GM21825 (cell line): ENCODE data around the gene SLC28A3.

ENCODE experiments used
- ATAC-seq: cut with Tn5 transposase; IDR thresholded peaks from one replicate; pipeline ENCODE4 v1.9.1; 2021; ENCODE audit warnings: mild to moderate bottlenecking, moderate library complexity; ENCODE audit not compliant: unreplicated experiment

The SLC28A3 gene

DNA sequence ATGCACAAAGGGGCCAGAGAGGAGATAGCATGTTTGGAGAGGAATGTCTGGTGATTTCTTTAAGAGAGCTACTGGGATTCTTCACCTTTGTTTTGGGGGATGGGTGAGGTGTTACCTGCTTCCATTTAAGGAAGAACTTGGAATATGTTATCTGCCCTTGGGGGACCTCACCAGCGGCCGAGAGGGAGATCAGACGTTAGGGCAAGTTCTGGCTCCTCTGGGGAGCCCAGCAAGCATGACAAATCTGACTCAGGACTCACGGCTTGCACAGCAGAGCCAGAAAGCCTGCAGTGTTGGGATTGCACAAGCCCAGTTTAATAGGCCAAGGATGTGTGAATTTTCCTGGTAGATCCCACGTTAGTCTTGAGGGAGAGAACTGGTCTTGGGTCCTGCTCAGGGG, 40.3 kb downstream of the SLC28A3 start:
- ATAC-seq, result no peak

DNA sequence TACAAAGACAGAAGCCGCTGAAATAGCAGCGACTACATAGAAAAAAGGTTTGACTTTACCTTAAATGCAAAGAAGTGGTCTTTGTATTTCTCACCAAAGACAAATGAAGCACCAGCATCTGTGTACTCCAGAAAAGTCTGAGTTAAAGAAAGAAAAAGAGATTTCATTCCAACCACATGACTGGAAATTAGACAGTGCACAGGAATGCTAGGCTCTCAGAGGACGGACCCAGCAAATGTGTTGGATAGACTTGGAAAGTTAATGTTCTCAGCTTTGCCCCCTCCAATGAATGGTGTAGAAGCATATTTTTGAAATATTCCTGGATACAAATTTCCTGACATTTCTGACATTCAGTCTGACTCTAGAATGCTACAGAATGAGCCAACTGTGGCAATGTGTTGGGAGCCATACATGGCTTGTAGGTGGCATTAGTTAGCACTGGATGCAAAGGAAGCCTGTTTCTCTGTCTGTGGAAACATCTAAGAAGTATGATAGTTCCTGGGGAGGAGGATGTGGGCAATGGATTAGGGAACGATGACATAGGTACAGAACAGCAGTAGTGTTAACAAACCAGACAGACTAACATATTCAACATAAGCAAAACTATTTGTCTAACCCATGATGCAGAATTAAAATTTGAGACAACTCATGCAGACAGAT, 43.3 kb downstream of the SLC28A3 start:
- ATAC-seq, result no peak

GRCh38 chr9:84296146-84296843, 44.3 kb downstream of the SLC28A3 start:
- ATAC-seq, result peak; percentile 45

GRCh38 chr9:84294241-84294950, 46.2 kb downstream of the SLC28A3 start:
- no peak for ATAC-seq

DNA sequence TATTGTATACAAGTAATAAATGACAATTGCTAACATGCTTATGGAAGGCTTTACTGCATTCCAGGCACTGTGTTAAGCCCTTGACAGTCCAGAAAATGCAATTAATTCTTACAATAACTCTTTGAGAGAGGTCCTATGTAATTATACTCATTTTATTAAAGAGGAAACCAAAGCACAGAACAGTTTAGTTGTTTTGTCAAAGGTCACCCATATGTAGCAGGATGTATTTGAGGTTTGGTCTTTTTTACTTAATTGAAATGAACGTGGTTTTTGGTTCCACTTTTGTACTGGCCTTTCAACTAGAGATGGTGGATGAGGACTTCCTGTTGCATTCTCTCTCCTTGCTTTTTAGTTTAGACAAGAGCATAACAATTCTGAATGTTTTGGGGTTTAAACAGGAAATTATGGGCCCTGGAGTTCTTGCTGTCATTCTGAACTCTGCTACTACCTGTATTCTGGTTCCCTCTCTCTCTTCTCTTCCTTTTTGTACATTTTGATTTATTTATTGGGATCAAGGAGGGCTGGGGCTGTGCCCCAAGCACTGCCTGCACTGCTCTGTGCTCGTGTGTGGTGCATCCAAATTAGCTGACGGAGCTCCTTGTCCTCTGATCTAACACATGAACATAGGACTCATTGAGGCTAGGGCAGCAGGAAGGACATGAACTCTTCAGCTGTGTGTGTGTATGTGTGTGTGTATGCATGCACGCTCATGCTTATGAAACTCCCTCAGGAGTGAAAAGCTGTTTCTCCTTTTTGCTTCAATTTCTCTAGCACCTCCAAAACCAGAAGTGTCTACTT, 47.4 kb downstream of the SLC28A3 start:
- peak; percentile 61 for ATAC-seq

DNA sequence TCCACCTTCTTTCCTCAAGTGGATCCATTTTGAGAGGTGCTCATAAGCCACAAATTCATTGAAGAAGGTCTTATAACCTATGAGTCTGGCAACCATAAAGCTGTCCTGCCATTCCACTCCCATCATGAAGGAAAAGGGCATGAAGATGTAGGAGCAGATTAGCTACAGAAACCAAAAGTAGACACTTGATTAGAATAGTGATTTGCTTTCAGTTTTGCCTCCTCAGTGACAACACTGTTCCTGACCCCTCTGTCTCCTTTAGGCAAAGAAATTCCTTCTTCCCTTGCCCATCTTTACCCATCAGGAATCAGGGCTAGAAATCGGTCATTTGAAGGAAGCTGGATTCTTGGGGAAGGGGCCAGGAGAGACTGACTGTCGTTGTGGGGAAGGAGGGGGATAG, 55.2 kb downstream of the SLC28A3 start:
- peak; percentile 64 for ATAC-seq

GRCh38 chr9:84283946-84284345, 56.6 kb downstream of the SLC28A3 start:
- no peak for ATAC-seq

DNA sequence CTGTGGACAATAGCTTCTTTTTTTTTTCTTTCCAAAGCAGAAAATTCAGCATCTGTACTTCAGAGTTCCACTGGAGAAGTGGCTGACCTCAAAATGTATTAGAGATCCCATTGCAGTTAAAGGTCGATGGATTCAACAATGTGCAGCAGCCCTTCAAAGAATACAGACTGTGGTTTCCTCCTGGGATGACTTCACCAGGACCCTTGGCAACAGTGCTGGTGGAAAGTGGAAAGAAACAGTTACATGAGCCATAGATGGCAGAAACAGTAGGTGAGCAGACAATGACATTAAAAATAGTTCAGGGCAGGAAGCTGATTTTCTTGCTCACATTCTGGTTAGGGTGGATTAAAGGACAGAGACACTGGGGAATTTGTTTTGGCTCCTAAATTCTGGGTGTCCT, 62.4 kb downstream of the SLC28A3 start:
- ATAC-seq, result no peak

- no peak for ATAC-seq
These were observed 62.9 kb downstream of the SLC28A3 start for GRCh38 chr9:84277646-84278045.

GRCh38 chr9:84276741-84277140, 63.8 kb downstream of the SLC28A3 start:
- no peak for ATAC-seq

DNA sequence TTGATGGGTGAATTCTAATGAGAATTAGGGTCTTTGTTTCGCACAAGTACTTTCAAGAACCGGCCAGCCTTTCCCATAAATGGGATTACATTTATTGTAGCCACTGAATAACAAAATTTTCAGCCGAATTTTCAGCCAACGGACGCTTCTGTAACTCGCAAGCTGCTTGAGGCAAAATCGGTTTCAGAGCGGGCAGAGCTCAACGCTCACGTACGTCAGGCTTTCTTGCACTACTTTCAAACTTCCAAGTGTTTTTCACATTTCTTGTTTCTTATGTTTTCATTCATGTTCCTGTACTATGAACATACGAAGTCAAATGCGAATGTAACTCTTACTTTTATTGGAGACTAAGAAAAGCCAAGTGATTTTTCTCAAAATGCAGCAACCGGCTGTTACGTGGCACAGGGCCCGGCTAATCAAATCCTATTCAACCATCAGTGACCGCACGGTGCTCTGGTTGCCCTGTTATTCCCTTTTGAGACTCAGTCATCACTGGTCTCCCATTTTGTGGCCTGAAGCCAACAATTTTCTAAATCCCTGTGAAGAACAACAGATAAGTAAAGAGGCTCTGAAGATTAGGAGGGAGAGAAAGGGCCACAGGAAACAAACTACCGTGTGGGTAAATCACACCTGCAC, 68.5 kb downstream of the SLC28A3 start:
- no peak for ATAC-seq

DNA sequence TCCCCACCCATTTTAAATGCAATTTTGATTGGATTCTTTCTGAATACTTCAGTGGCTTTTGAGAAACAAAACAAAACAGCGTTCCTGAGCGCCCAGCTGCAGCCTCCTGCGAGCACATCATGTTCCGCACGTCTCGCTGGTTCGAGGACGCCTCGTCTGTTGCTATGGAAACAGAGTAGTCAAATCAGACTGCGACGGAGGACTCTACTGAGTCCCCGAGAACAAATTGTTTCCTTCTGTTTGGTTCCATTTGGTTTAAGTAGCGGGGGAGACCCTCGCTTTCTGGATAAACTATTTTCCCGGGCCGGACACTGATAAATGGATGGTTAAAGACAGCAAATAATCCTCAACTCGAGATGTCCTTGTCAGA, 69.0 kb downstream of the SLC28A3 start:
- peak; percentile 96 for ATAC-seq

DNA sequence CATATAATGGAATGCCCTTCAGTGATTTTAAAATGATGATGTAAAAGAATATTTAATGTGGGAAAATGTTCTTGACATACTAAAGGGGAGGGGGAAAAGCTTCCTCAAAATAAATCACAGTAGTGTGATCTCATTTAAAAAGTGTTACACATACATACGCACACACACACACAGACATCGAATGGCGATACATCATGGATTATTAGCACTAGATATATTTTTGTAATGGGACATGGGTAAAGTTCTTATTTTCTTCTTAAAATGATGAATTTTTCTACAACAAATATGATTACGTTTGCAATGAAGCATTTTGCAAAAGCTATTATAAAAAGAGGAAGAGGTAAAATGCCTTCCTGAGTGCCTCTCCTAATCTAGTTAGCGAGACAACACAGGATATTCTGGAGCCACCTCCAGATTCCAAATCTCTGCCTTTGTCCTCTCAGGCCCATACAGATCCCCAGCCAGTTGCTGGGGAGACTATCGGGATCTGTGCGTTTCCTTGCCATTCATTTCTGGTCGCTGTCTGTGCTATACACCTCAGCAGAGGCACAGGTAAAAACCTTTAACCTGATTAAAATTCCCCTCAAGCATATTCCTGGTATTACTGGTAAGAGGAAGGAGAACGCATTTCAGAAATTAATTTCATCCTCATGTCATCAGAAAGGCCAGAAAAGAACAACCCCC, 69.6 kb downstream of the SLC28A3 start:
- peak; percentile 24 for ATAC-seq

GRCh38 chr9:84266087-84266561, 74.4 kb downstream of the SLC28A3 start:
- ATAC-seq, result peak; percentile 45

- no peak for ATAC-seq
These were observed 76.1 kb downstream of the SLC28A3 start for GRCh38 chr9:84264307-84265029.

- no peak for ATAC-seq
These were observed 79.3 kb downstream of the SLC28A3 start for GRCh38 chr9:84261070-84261746.

GRCh38 chr9:84258371-84258770, 82.2 kb downstream of the SLC28A3 start:
- no peak for ATAC-seq

DNA sequence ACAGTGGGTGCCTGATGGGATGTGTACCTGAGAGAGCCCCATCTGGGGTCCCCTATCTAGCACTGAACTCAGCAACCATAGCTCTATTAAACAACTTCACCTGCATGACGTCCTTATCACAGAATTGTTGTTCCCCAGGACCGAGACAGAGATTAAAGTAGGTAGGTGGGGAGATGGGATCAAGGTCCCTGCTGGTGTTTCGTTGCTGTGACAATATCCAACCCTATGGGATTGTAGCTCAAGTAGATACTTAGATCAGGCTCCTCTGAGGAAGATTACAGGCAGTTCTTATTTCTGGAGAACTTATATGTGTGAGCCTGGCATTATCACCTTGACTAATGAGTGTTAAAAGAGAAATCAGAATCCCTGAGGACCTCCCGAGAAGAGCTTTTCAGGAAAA, 84.9 kb downstream of the SLC28A3 start:
- no peak for ATAC-seq

DNA sequence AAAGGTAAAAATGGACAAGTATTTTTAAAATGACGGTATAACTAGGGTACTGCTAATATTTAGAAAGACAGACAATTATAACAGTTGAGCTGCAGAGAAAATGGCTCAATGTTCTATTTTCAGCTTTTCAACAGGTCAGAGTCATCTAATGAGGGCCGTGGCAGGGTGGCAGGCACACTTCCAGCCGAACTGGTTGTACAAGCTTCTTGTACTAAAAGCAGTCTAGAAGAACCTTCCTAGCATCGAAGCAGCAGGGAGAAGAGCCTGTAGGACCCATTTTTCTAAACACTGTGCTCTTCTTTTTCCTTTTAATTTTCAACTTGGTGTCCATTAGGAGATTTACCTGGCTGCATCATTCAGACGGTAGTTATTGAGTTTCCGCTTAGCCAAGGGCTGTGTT, 85.6 kb downstream of the SLC28A3 start:
- no peak for ATAC-seq
